ENCODE data around the gene LRRC25. TPM values are rescaled to one million over a fixed set of nuclear protein-coding genes. Genes with fewer than 3 reads are reported as not detected.

LRRC25 gene
- total RNA-seq, 3 donors from 2014 or later (not counting 1 experiment from before 2014, with no cell fraction given), result 3.9 to 28.2 (median 12.0) TPM

DNA sequence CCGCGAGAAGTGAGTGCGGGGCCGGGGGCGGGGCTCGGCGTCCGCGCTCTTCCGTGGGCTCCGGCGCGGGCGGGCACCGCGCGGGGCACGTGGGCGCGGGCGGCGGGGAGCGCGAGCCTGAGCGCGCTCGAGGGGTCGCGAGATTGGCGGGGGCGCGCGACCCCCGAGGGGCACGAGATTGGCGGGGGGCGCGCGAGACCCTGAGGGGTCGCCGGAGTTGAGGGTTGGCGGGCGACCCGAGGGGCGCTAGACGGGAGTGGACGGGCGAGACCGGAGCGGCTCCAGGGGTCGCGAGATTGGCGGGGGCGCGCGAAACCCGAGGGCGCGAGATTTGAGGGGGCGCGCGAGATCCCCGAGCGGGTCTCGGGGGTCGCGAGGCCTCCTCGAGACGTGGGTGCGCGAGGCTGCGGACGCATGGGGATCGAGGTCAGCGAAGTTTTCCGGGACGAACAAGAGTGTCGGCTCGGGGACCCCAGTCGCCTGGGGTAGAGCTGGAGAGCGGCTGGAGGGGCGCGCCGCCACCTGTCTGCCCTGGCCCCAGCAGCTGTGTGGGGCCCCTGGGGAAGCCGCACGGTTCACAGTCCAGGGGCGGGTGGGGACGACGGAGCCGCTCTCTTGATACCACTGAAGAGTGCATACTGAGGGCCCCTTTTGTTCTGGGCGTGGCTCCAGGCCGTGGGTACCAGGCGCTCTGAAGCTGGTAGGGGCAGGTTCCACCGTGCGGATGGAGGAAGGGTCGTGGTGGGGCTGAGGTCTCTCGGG lies 22.5 kb upstream of the LRRC25 start:
- DNase-seq, result peak in 1 of 2 donors; percentile 70
- intact Hi-C loops (cut with micrococcal nuclease), result loop anchor here (5.0 kb wide), 3 partner anchors 43 to 228 kb away; partner anchors contain the start of gene MPV17L2
- Histone ChIP-seq H3K4me3 (ENCODE audit: low read length) (peak overlapping the region; percentile 73), H3K4me1 (ENCODE audit: control insufficient read depth, insufficient read depth, low read length) (peaks cover 89% of the 10 kb centered on the region), H3K27me3 (ENCODE audit: control insufficient read depth, insufficient read depth, low read length) (no peaks in the 10 kb centered on the region), H3K36me3 (ENCODE audit: control insufficient read depth, insufficient read depth, low read length) (no peaks in the 10 kb centered on the region), H3K9me3 (ENCODE audit: control insufficient read depth, insufficient read depth, low read length) (no peaks in the 10 kb centered on the region), H3K27ac (ENCODE audit: low read length) (peak overlapping the region; percentile 73)
- under 1% methylated on average over 97 of the region's 97 CpGs for WGBS (ENCODE audit: insufficient coverage)
- no peaks in the 10 kb centered on the region for H3K9me3 Mint-ChIP-seq
- peak; percentile 20 to 48 (median 27) for ATAC-seq
- peaks cover 66 to 89% of the 10 kb centered on the region in 2 donors for H3K4me1 Mint-ChIP-seq
- H3K4me3 Mint-ChIP-seq, result peak overlapping the region; percentile 91
- peak overlapping the region; percentile 86 to 97 for H3K27ac Mint-ChIP-seq
- no peaks in the 10 kb centered on the region for H3K36me3 Mint-ChIP-seq
- TF ChIP-seq, protein P1, sequence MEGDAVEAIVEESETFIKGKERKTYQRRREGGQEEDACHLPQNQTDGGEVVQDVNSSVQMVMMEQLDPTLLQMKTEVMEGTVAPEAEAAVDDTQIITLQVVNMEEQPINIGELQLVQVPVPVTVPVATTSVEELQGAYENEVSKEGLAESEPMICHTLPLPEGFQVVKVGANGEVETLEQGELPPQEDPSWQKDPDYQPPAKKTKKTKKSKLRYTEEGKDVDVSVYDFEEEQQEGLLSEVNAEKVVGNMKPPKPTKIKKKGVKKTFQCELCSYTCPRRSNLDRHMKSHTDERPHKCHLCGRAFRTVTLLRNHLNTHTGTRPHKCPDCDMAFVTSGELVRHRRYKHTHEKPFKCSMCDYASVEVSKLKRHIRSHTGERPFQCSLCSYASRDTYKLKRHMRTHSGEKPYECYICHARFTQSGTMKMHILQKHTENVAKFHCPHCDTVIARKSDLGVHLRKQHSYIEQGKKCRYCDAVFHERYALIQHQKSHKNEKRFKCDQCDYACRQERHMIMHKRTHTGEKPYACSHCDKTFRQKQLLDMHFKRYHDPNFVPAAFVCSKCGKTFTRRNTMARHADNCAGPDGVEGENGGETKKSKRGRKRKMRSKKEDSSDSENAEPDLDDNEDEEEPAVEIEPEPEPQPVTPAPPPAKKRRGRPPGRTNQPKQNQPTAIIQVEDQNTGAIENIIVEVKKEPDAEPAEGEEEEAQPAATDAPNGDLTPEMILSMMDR (IDR thresholded peaks at IDR 0.05), result peak; percentile 2
- no peaks in the 10 kb centered on the region for H3K27me3 Mint-ChIP-seq (ENCODE audit: low read depth in 2 of 2)

DNA sequence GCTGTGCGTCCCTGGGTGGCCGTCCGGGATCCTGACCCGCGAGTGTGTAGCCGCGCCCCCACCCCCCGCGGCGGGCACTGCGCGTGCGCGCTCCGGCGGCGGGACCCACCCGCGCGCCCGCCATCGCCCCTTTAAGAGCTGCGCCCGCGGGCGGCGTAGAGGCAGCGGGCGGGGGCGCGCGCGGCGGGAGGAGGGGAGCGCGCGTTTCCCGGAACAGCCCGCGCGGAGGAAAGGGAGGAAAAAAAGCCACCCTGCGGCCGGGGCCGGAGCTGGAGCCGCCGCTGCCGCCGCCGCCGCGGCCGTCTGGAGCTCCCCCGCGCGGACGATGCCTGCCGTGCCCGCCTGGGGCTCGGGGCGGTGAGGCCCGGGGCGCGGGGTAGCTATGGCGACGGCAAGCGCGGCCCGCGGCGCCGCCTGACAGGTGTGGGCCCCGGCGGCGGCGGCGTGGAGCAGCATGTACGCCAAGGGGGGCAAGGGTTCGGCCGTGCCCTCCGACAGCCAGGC lies 21.8 kb upstream of the LRRC25 start, which contains the start of gene SSBP4:
Gene SSBP4 (plus strand): TSS at position 204 of the 504 bp plus-strand sequence. CDS start 251 bp downstream, at position 455.
- peaks cover 90% of the 10 kb centered on the region for H3K4me1 ChIP-seq (ENCODE audit: control insufficient read depth, insufficient read depth, low read length)
- H3K36me3 Mint-ChIP-seq, result no peaks in the 10 kb centered on the region
- peak within 1 kb of the TSS; percentile 89 for H3K27ac ChIP-seq (ENCODE audit: low read length)
- under 1% methylated on average over 80 of the region's 80 CpGs for WGBS (ENCODE audit: insufficient coverage)
- ATAC-seq (peak; percentile 27 to 56 (median 54)), DNase-seq (peak; percentile 79 to 83)
- H3K4me3 Mint-ChIP-seq, result peak within 1 kb of the TSS; percentile 91
- H3K9me3 Mint-ChIP-seq, result no peaks in the 10 kb centered on the region
- peak within 1 kb of the TSS; percentile 91 to 97 for H3K27ac Mint-ChIP-seq
- H3K4me1 Mint-ChIP-seq, result peaks cover 73 to 89% of the 10 kb centered on the region in 2 donors
- H3K36me3 ChIP-seq (ENCODE audit: control insufficient read depth, insufficient read depth, low read length), result no peaks in the 10 kb centered on the region
- H3K9me3 ChIP-seq (ENCODE audit: control insufficient read depth, insufficient read depth, low read length), result no peaks in the 10 kb centered on the region
- TF ChIP-seq, protein P1 (IDR thresholded peaks at IDR 0.05), result peak; percentile 11
- H3K4me3 ChIP-seq (ENCODE audit: low read length), result peak within 1 kb of the TSS; percentile 73
- intact Hi-C loops (cut with micrococcal nuclease), result loop anchor here (5.0 kb wide), 3 partner anchors 42 to 227 kb away; partner anchors contain the start of gene MPV17L2
- no peaks in the 10 kb centered on the region for H3K27me3 Mint-ChIP-seq (ENCODE audit: low read depth in 2 of 2)
- no peaks in the 10 kb centered on the region for H3K27me3 ChIP-seq (ENCODE audit: control insufficient read depth, insufficient read depth, low read length)

DNA sequence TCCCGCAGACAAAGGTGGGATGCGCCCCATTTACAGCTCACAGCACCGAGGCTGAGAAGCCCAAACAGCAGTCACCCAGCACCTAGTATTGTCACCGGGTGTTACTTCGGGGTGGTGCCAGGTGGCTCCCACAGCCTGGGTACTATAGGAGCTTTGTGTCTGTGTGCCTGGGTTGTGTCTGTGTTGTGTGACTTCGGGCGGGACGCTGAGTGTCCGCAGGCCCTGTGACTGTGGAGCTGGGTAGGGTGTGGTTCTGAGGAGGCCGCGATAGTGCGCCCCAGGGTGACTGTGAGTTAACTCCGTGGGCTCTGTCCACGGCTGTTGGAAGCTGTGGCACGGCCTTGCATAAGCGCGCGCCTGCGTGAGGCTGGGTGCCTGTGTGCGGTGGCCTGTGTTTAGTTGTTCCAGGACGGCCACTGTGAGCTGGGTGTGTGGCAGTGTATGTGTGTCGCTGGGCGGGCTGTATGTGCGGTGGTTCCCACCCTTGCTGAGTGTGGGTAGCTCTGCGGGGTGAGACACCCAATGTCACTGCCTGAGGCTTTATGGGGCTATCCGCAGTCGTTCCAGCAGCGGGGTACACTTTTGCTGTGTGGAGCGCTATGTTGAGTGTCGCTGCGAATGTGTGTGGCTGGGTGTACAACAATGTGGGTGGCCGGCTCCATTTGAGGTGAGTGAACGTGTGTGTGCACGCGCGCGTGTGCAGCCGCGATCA lies 21.2 kb upstream of the LRRC25 start:
- Histone ChIP-seq H3K36me3 (ENCODE audit: control insufficient read depth, insufficient read depth, low read length) (no peaks in the 10 kb centered on the region), H3K27me3 (ENCODE audit: control insufficient read depth, insufficient read depth, low read length) (no peaks in the 10 kb centered on the region), H3K4me3 (ENCODE audit: low read length) (peak overlapping the region; percentile 30), H3K9me3 (ENCODE audit: control insufficient read depth, insufficient read depth, low read length) (no peaks in the 10 kb centered on the region), H3K27ac (ENCODE audit: low read length) (peak overlapping the region; percentile 89), H3K4me1 (ENCODE audit: control insufficient read depth, insufficient read depth, low read length) (peaks cover 89% of the 10 kb centered on the region)
- H3K27me3 Mint-ChIP-seq (ENCODE audit: low read depth in 2 of 2), result no peaks in the 10 kb centered on the region
- H3K9me3 Mint-ChIP-seq, result no peaks in the 10 kb centered on the region
- 11% methylated on average over 39 of the region's 39 CpGs for WGBS (ENCODE audit: insufficient coverage)
- peak overlapping the region; percentile 91 to 97 for H3K27ac Mint-ChIP-seq
- H3K36me3 Mint-ChIP-seq, result no peaks in the 10 kb centered on the region
- TF ChIP-seq, protein P1 (IDR thresholded peaks at IDR 0.05), result no peak
- ATAC-seq (peak; percentile 27 to 45 (median 32)), DNase-seq (peak; percentile 64 to 76)
- intact Hi-C loops (cut with micrococcal nuclease), result loop anchor here (5.0 kb wide), 3 partner anchors 41 to 226 kb away; partner anchors contain the start of gene MPV17L2
- peaks cover 71 to 87% of the 10 kb centered on the region in 2 donors for H3K4me1 Mint-ChIP-seq
- H3K4me3 Mint-ChIP-seq, result peak overlapping the region; percentile 86

Data from natural killer cell (primary cell).